Activated naive CD4-positive, alpha-beta T cell treated with anti-CD3 and anti-CD28 coated beads, Interleukin-2, amount 50 U/mL, for 16 hours (primary cell): ENCODE results near the gene NEUROG1.

Experiments used
- DNase-seq: peaks from one replicate; pipeline ENCODE4 v3.0.0-alpha.2; 2020

NEUROG1 gene

GRCh38 chr5:135535820-135536801, at the start of gene NEUROG1:
NEUROG1 (minus strand) TSS chr5:135535964; CDS start chr5:135535690, 274 bp downstream.
- no peak for DNase-seq

DNA sequence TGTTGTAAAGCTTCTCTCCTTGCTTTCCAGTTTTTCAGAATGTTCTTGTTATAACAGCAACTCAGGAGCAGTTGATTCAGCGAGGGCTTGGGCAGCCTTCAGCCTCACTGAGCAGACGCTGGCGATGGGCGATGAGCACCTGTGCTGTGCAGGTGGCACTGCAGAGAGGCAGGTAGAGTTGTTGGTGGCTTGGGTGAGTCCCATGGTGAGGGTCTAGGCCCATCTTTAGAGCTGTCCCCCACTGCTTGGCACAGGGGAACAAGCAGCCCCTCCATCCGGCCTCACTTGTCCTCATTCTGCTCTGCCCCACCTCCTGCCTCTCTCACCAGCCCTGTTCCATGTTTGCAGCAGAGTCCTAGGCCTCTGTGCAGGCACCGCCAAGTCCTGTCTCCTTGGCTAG, 49.2 kb upstream of the NEUROG1 start:
- no peak for DNase-seq

DNA sequence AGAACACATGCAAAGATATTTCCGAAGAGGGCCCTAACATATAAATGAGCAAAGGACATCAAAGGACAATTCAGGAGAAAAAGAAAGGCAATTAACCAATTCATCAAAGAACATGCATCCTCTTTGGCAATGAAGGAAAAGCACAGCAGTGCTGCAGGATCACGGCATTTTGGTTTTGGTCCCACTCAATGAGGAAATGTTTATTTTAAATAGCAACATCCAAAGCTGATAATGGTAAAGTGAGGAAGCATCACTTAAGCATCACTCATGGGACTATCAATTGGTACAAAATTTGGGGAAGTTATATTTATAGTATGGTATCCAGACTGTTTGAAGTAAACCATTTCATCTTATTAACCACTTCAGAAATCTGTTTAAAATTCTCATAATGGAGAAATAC, 48.5 kb upstream of the NEUROG1 start:
- DNase-seq: no peak

GRCh38 chr5:135582099-135582781, 46.5 kb upstream of the NEUROG1 start:
- no peak for DNase-seq

- no peak for DNase-seq
Observed at GRCh38 chr5:135578685-135579341, 43.0 kb upstream of the NEUROG1 start, which contains the start of gene CXCL14. CXCL14 (minus strand) TSS chr5:135578991; CDS start chr5:135578778, 213 bp downstream.

DNA sequence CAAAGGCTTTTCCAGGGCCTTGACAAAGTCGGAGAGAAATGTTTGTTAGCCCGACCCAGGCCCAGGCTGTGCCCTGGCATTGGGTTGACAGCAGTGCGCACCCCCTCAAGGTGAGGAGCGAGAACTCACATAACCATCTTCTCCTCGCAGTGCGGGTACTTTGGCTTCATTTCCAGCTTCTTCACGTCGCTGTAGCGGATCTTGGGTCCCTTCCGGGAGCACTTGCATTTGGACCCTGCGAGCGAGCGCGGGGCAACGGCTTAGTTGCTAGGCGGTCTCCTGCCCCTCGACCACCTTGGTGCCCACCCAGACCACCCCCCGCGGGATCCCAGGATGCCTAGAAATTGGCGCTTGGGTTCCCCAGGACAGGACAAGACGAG, 42.5 kb upstream of the NEUROG1 start:
- DNase-seq: no peak

GRCh38 chr5:135577421-135577820, 41.7 kb upstream of the NEUROG1 start:
- no peak for DNase-seq

DNA sequence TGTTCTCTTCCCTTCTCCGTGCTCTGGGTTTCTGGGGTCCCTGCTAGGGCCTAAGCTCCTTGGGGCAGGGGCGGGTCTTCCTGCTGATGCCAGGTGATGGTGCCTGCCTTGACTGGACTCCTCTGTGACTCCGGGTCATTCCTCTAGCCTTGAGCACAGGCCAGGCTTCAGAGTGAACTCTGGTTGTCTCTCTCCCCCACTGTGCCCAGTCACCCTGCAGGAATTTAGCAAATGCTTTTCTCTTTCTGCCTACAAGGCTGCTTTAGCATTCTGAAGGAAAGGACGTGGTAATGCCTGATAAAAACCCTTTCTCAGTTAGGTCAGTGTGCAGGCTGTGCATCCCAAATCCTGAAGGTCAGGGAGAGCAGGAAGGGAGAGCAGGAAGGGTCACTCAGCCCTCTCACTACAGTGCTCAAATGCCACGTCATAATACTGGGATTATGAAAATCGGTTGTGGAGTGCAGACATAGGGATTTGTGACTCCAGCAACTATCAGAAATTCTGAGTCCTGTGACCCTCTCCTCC, 40.4 kb upstream of the NEUROG1 start:
- DNase-seq: no peak

GRCh38 chr5:135574493-135574892, 38.7 kb upstream of the NEUROG1 start:
- no peak for DNase-seq

DNA sequence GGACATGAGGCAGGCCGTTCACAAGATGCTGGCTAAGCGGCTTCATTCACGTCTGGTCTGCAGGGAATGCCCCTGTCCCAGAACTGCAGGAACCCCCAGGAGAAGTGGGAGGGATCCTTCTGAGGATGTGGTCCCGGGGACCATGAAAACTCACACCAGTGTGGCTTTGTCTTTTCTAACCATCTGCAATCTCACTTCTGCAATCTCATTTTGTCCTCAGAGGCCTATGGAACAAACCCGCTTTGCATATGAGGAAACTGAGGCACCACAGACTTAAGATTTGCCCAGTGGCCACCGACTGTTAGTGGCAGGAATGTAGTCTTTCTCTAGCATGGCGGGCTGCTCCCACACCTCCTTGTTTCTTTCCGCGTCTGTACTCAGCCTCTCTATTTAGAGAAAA, 36.1 kb upstream of the NEUROG1 start:
- DNase-seq: no peak

DNA sequence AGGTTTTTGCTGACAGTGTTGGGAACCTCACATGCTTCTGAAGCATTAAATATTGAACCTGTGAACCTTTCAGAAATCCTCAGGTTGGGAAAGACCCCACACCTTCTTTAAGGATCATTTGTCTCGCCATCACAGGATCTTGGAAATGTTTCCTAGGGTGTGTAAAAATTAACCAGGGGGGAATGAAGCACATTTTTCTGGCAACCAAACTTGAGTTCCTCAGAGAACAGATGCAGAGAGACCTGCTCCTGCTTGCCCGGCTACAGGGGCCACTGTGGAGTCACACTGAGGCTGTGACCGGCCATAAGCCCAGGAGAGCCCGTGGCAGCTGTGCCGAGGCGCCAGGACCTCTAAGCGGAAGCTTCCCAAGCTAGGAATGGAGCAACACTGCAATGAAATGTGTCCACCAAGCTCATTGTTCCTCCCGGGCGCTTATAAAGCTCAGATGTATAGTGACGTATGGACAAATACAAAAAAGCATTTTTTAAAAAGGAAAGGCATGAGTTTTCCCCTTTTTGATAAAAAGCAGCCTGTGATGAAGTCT, 35.4 kb upstream of the NEUROG1 start:
- no peak for DNase-seq

DNA sequence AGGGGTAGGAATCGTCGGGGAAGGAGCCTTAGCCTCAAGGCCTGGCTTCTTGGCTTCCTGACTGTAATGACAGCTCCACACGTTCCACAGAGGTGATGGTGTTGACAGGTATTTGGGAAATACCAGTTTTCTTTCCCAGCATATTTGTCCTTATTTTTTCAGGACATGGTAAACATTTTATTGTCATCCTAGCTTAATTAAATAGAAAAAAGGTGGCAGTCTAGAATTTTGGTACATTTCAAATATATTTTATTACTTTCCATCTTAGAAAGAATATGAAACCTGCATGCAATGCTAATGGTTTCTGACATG, 34.6 kb upstream of the NEUROG1 start:
- no peak for DNase-seq

GRCh38 chr5:135569755-135570452, 34.1 kb upstream of the NEUROG1 start:
- no peak for DNase-seq

GRCh38 chr5:135568923-135569360, 33.2 kb upstream of the NEUROG1 start:
- no peak for DNase-seq

GRCh38 chr5:135568246-135568645, 32.5 kb upstream of the NEUROG1 start:
- no peak for DNase-seq

GRCh38 chr5:135567661-135568060, 31.9 kb upstream of the NEUROG1 start:
- no peak for DNase-seq

DNA sequence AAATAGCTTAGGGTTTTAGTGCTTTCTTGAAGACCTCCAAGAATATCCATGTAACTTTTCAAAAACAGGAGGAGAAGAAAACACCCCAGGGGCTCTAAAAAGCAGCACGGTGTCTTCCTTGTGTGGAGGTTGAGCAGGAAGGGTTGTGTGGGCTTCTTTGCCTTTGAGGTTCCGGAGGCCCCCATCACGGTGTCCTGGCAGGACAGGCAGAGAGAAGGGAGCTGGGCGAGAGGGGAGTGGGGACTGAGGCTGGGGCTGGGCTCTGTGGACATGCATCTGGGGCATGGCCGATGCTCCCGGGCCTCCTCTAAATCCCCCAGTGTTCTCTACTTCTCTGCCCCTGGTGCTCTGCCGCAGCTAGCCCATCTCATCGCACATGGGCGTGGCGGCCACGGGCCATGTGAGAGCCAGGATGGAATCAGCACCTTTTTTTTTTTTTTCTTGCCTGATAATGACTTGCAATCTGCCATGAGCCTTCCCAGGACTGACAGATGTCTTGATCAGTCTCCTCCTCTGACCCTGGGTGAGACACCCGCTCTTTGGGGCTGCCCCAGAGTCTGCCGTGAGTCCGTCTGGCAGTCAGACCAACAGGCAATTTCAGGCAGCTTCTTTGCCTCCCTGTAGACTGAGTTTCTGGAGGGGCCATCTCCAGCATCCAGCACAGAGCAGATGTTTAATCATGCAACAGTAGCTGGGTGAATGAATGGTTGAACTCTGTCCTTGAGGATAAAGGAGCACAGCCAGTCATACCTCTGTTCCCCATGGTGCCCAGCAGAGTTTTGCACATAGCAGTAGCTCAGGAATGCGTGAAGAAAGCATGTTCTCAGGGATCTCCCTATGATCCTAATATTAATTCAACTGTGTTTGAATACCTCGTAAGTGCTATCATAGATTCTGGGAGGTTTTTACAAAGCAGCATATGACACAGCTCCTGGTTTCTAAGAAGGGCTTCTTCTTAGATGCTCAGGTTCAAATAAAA, 30.9 kb upstream of the NEUROG1 start:
- no peak for DNase-seq

DNA sequence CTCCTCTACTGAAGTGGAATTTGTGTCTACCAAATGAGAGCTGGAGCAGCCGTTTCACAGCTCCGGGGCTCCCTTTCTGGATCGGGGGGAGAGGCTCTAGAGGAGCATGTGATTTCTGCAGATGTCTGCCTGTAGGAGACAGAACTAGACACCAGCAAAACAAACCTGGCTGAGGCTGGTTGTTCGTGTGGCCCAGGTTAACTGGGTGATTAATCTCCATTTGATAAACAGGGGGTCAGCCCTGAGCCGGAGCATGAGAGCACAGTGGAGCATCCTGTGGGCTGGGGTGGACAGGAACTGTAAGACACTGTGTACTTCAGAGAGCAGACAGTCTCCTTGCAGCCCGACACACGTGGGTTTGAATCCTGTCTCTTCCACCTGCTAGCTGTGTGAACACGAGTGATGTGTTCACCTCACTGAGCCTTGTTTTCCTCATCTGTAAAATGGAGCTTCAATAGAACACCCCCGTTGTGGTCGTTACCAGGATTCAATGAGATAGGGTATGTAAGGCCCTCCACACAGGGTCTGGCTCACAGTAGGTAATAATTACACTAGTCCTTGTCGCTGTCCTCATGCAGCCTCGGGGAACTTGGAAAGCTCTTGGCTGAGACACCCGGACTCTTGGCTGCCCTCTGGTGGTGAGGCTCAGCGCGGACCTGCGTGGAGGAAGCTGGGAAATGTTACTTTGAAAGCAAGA, 30.1 kb upstream of the NEUROG1 start:
- DNase-seq: peak; percentile 75

GRCh38 chr5:135565266-135565665, 29.5 kb upstream of the NEUROG1 start:
- no peak for DNase-seq

- no peak for DNase-seq
Observed at GRCh38 chr5:135564331-135564730, 28.6 kb upstream of the NEUROG1 start.
